ENCODE results near the gene VWDE. TPM values are rescaled to one million over a fixed set of nuclear protein-coding genes. Genes with fewer than 3 reads are reported as not detected.

VWDE gene
- total RNA-seq, 4 donors from 2014 or later = not detected

- TF ChIP-seq CTCF (IDR thresholded peaks at IDR 0.05; ENCODE audit: low read depth) = no peak
These were observed 80.2 kb downstream of the VWDE start for GRCh38 chr7:12323415-12323814.

GRCh38 chr7:12322903-12323300 is 80.8 kb downstream of the VWDE start:
- TF ChIP-seq CTCF (IDR thresholded peaks at IDR 0.05; ENCODE audit: low read depth) = no peak

GRCh38 chr7:12322284-12322902 is 81.3 kb downstream of the VWDE start:
- no peak for TF ChIP-seq CTCF (IDR thresholded peaks at IDR 0.05; ENCODE audit: low read depth)

GRCh38 chr7:12320987-12321647 is 82.5 kb downstream of the VWDE start:
- no peak for TF ChIP-seq CTCF (IDR thresholded peaks at IDR 0.05; ENCODE audit: low read depth)

GRCh38 chr7:12320241-12320986 is 83.3 kb downstream of the VWDE start:
- TF ChIP-seq CTCF (IDR thresholded peaks at IDR 0.05; ENCODE audit: low read depth) = no peak

- no peak for TF ChIP-seq CTCF (IDR thresholded peaks at IDR 0.05; ENCODE audit: low read depth)
These were observed 86.0 kb downstream of the VWDE start for GRCh38 chr7:12317675-12318074.

- no peak for TF ChIP-seq CTCF (IDR thresholded peaks at IDR 0.05; ENCODE audit: low read depth)
These were observed 86.7 kb downstream of the VWDE start for GRCh38 chr7:12316925-12317324.
